OCI-LY7 (cell line): ENCODE data around the gene RNF145. TPM values are rescaled to one million over a fixed set of nuclear protein-coding genes. Genes with fewer than 3 reads are reported as not detected.

Source experiments
- BruUV-seq: library from RNA; stranded (reverse); fragments of 400-500 nt; replicated peaks from 2 replicates; lab custom pipeline; 2021; lab: Mats Ljungman, UMichigan
- CTCF ChIA-PET: fragments of 300-600 bp; sonication (Branson Sonifier 250); formaldehyde crosslinking; loops from one replicate; lab custom pipeline; 2022; ENCODE audit warnings: antibody characterized with exemption; ENCODE audit not compliant: unreplicated experiment; lab: Charles Lee
- POLR2A ChIA-PET: fragments of 300-600 bp; sonication (Branson Sonifier 250); formaldehyde crosslinking; loops from one replicate; lab custom pipeline; 2022; ENCODE audit warnings: antibody characterized with exemption; lab: Charles Lee
- DNase-seq: peaks from one replicate; pipeline ENCODE4 v3.0.0-alpha.2; 2015; ENCODE audit warnings: low spot score
- H2AFZ ChIP-seq: fragments of 200-600 bp; sonication (generic), shearing (Covaris generic); 2 replicates; pipeline ENCODE4 v1.6.1; 2014; ENCODE audit warnings: mild to moderate bottlenecking, antibody characterized with exemption, low read length, moderate library complexity
- H3K27ac ChIP-seq: fragments of 200-600 bp; sonication (generic); 2 replicates; pipeline ENCODE4 v1.5.1; 2014; ENCODE audit warnings: mixed run types, low read depth, mild to moderate bottlenecking, moderate library complexity, low read length, inconsistent platforms; ENCODE audit not compliant: poor library complexity, severe bottlenecking
- H3K36me3 ChIP-seq: fragments of 200-600 bp; sonication (generic); 2 replicates; pipeline ENCODE4 v1.6.1; 2014; ENCODE audit warnings: mild to moderate bottlenecking, antibody characterized with exemption, low read length, moderate library complexity, mixed read lengths; ENCODE audit not compliant: insufficient read depth
- H3K4me1 ChIP-seq: fragments of 200-600 bp; sonication (generic); 2 replicates; pipeline ENCODE4 v1.5.1; 2014; ENCODE audit warnings: mild to moderate bottlenecking, low read length; ENCODE audit not compliant: insufficient read depth, poor library complexity, severe bottlenecking
- H3K4me2 ChIP-seq: fragments of 200-600 bp; sonication (generic); 2 replicates; pipeline ENCODE4 v1.6.1; 2014; ENCODE audit warnings: mild to moderate bottlenecking, low read length
- H3K4me3 ChIP-seq: fragments of 200-600 bp; sonication (generic); 2 replicates; pipeline ENCODE4 v1.5.1; 2014; ENCODE audit warnings: mild to moderate bottlenecking, low read depth, low read length; ENCODE audit not compliant: poor library complexity, severe bottlenecking
- H3K79me2 ChIP-seq: fragments of 200-600 bp; sonication (generic); 2 replicates; pipeline ENCODE4 v1.6.1; 2016; ENCODE audit warnings: low read depth, mild to moderate bottlenecking, low read length, moderate library complexity, mixed read lengths; ENCODE audit not compliant: insufficient read depth
- H3K9me2 ChIP-seq: fragments of 200-600 bp; sonication (generic); 2 replicates; pipeline ENCODE4 v1.6.1; 2016; ENCODE audit warnings: mild to moderate bottlenecking, low read length, mixed read lengths; ENCODE audit not compliant: insufficient read depth
- H3K9me3 ChIP-seq: fragments of 200-600 bp; sonication (generic); 2 replicates; pipeline ENCODE4 v1.6.1; 2014; ENCODE audit warnings: mild to moderate bottlenecking, mixed run types, low read length, mixed read lengths
- H4K20me1 ChIP-seq: fragments of 200-600 bp; sonication (generic); 2 replicates; pipeline ENCODE4 v1.6.1; 2014; ENCODE audit warnings: mild to moderate bottlenecking, antibody characterized with exemption, low read length, moderate library complexity, mixed read lengths; ENCODE audit not compliant: insufficient read depth
- CTCF ChIP-seq: fragments of 200-600 bp; sonication (generic); conservative IDR thresholded peaks from 2 replicates; pipeline ENCODE4 v1.5.1; 2014; ENCODE audit warnings: mild to moderate bottlenecking, antibody characterized with exemption, low read length, moderate library complexity, mixed read lengths
- EZH2phosphoT487 ChIP-seq: fragments of 200-600 bp; sonication (generic); IDR thresholded peaks from 2 replicates; pipeline ENCODE4 v1.6.1; 2018; ENCODE audit warnings: low read depth, borderline replicate concordance, mild to moderate bottlenecking, mixed run types, antibody characterized with exemption, low read length, moderate library complexity, mixed read lengths
- intact Hi-C: fragments of 100-400 bp; cut with micrococcal nuclease; formaldehyde crosslinking; loops from one replicate; pipeline ENCODE4 v1.10.0; 2022; ENCODE audit not compliant: unreplicated experiment
- total RNA-seq, 2 experiments: library from RNA; depleted of rRNA in 1 of 2; stranded (reverse); fragments of >200 nt in 1 of 2; shearing (Covaris generic) in 1 of 2; gene quantifications; 2 replicates each; pipeline ENCODE4 v1.2.3, GENCODE V29; 2014 to 2022

RNF145 gene
- total RNA-seq, 2 experiments from 2014 or later, result 18.6 to 34.9 TPM

- POLR2A ChIA-PET, result interaction anchor here (1.1 kb wide), 1 partner anchor 11 kb away, joined by 3 read pairs; no protein-coding TSS in a partner anchor
- Histone ChIP-seq H3K27ac (no peak overlapping the region), H3K9me3 (no peaks in the 10 kb centered on the region), H3K4me1 (no peaks in the 10 kb centered on the region), H3K36me3 (no peaks in the 10 kb centered on the region), H3K4me3 (no peak overlapping the region), H3K4me2 (no peak overlapping the region), H4K20me1 (no peaks in the 10 kb centered on the region), H3K9me2 (no peaks in the 10 kb centered on the region), H3K79me2 (no peaks in the 10 kb centered on the region), H2AFZ (no peak overlapping the region)
- intact Hi-C loops, result no loop called here
- DNase-seq, result no peak
- no peak for TF ChIP-seq EZH2phosphoT487
- no peak for TF ChIP-seq CTCF
- CTCF ChIA-PET, result no interaction called here
- BruUV-seq, result no TSS peak
Observed at GRCh38 chr5:159226451-159226850, 17.1 kb upstream of the RNF145 start.

- POLR2A ChIA-PET, result no interaction called here
- intact Hi-C loops, result no loop called here
Observed at GRCh38 chr5:159224471-159224870, 15.1 kb upstream of the RNF145 start.

More at GRCh38 chr5:159224471-159224870, 15.1 kb upstream of the RNF145 start:
- CTCF ChIA-PET, result no interaction called here
- Histone ChIP-seq H3K4me2 (no peak overlapping the region), H3K4me1 (no peaks in the 10 kb centered on the region), H3K27ac (no peak overlapping the region), H3K79me2 (no peaks in the 10 kb centered on the region), H3K36me3 (no peaks in the 10 kb centered on the region), H3K4me3 (no peak overlapping the region), H2AFZ (no peak overlapping the region), H3K9me2 (no peaks in the 10 kb centered on the region), H3K9me3 (no peaks in the 10 kb centered on the region), H4K20me1 (no peaks in the 10 kb centered on the region)
- BruUV-seq, result no TSS peak
- no peak for TF ChIP-seq EZH2phosphoT487
- TF ChIP-seq CTCF, result no peak
- DNase-seq, result no peak
